GM12801 (cell line): ENCODE measurements around the gene TENM4.

Experiments
- TF ChIP-seq, protein P1 (sequence below): IDR thresholded peaks from one replicate; pipeline ENCODE4 v1.5.1; 2011; ENCODE audit warnings: control low read depth; ENCODE audit not compliant: insufficient read length; ENCODE audit errors: extremely low read depth

The TENM4 gene

DNA sequence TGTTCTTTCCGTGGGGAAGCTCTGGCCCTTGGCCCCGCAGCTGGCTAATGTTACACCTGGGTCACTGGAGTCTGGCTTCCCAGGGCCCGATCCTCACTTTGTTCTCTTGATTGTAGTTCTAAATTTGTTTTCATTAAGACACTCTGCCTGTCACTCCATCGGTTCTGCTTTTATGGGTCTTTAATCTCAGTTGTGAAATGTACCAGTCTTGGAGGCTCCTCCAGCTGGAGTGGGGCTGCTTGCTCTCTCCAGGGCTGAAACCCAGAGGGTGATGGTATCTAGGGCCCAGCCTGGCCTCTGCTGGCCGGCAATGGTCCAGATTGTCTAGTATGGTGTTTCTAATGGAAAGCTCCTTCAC, 352.9 kb downstream of the TENM4 start:
- TF ChIP-seq, protein P1, sequence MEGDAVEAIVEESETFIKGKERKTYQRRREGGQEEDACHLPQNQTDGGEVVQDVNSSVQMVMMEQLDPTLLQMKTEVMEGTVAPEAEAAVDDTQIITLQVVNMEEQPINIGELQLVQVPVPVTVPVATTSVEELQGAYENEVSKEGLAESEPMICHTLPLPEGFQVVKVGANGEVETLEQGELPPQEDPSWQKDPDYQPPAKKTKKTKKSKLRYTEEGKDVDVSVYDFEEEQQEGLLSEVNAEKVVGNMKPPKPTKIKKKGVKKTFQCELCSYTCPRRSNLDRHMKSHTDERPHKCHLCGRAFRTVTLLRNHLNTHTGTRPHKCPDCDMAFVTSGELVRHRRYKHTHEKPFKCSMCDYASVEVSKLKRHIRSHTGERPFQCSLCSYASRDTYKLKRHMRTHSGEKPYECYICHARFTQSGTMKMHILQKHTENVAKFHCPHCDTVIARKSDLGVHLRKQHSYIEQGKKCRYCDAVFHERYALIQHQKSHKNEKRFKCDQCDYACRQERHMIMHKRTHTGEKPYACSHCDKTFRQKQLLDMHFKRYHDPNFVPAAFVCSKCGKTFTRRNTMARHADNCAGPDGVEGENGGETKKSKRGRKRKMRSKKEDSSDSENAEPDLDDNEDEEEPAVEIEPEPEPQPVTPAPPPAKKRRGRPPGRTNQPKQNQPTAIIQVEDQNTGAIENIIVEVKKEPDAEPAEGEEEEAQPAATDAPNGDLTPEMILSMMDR = no peak

DNA sequence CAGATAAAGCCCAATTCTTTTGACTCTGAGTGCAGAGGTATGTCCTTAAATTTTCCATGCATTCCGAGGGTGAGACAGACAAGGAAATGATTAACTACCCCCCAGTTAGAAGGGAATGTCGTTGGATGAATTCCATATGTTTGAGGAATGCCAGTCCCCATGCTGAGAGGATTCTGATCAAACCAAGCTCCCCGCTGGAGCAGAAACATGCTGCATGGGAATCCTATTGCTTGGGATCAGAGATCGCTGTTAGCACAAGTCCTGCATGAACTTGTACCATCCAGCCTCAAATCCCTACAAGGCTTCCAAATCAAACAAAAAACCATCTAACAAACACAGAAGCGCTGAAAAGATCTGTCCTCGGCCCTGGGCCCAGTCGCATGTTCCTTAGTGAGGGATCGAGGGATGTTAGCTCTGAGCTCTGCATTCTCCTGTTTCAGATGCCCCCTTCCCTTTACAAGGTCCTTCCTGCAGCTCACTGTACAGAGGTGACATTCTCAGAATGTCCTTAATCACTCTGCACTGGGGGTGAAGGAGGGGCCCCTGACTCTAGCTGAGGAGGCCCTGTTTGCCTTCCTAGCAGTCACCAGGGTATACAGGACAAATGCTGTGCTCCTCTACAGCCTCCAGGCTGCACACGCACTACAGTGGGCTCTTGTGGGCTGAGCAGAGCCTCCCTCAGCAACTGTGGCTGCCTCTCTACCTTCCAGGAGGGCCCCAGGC, 353.4 kb downstream of the TENM4 start:
- TF ChIP-seq, protein P1 = no peak

DNA sequence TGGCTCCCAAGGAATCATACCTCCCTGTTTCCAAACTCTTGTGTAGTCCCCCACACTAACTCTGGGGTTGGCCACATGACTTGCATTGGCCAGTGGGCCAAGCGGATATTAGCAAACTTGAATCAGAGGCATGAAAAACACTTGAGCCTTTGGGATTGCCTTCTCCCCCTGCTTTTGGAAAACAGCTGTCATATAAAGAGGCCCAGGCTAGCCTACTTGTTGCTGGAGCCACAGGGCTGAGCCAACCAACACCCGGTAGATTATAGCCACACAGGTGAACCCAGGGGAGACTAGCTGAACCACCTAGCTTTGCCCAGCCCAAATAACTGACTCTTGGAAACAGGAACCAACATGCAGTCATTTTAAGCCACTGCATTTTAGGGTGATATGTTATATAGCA, 354.8 kb downstream of the TENM4 start:
- TF ChIP-seq, protein P1 = no peak

DNA sequence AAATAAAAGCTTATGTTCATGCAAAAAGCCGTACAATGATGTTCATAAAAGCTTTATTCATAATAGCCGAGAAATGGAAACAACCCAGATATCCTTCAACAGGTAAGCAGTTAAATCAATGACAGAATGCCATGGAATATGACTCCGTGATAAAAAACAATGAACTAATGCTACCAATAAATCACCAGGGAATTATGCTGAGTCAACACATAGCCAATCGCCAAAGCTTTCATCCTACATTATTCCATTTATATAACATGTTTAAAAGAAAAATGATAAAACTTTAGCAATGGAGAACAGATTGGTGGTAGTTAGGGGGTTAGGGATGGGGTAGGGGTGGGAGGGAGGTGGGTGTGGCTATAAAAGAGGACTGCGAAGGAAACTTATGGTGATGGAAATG, 356.4 kb downstream of the TENM4 start:
- TF ChIP-seq, protein P1 = no peak

DNA sequence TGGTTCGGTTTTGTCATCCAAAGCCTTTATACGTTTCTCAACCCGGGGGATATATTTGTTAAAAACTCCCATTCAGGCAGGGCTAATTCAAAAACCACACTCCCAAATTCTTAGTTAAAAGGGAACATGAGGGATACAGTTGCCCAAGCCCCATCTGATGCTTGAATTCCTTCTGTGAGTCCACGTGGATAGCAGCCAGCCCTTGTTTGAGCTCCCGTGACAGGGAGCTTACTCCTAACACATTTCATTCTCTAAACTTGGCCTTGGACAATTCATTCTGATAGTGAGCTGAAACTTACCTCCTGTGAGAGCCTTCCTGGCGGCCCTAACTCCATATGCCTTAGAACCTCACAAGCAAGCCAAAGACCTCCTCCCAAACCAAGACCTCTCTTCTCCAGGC, 357.5 kb downstream of the TENM4 start:
- TF ChIP-seq, protein P1 = no peak

DNA sequence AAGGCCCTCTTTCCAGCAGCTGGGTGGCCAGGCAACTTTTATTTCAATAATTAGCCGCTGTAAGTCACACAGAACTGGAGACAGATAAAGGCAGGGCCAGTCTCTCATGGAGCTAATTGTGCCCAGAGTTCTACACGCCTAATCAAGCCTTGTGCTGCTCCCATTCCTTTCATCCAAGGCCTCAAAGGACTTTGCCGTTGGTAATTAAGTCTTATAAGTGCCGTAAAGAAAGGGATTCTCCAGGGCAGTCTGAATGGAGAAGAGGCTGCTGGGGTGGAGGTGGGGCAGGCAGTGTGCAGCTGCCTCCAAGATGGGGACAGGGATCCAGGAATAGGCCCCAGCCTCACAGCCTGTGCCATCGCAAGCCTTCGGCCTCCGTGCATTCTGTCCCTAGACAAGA, 357.9 kb downstream of the TENM4 start:
- TF ChIP-seq, protein P1 = no peak

DNA sequence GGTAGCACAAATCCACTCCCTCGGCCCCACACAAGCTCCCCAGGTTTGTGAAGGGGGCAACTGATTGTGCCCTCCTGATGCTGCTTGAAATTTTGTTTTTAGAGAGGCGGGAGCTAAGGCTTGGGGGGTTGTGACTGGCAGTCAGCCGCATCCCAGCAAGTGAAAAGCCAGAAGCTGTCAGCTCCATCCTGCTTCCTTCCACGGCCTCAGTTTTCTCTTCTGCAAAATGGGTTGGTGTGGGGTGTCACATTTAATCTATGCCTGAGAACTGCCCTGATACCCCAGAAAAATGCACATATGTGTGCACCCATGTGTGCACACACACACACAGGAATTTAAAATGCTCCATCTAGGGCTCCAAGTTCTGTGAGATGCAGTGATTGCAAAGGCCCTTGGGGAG, 358.6 kb downstream of the TENM4 start:
- TF ChIP-seq, protein P1 = no peak
